WTC11 (cell line): Measurements from ENCODE around the gene OGFOD2. TPM values are rescaled to one million over a fixed set of nuclear protein-coding genes. Genes with fewer than 3 reads are reported as not detected.

Experiments used
- ATAC-seq: fragments of 200-7000 bp; cut with Tn5 transposase; 2 replicates; pipeline ENCODE4 v1.10.0; 2021; ENCODE audit warnings: mild to moderate bottlenecking, moderate library complexity
- CTCF ChIA-PET: fragments of 300-600 bp; sonication (Branson Sonifier 250); formaldehyde crosslinking; loops from one replicate; lab custom pipeline; 2021; ENCODE audit warnings: antibody characterized with exemption; lab: Charles Lee
- POLR2A ChIA-PET: fragments of 350-600 bp; sonication (Branson Sonifier 250); formaldehyde crosslinking; loops from one replicate; lab custom pipeline; 2021; ENCODE audit warnings: antibody characterized with exemption; lab: Charles Lee
- DNase-seq: peaks from one replicate; pipeline ENCODE4 v3.0.0; 2021; ENCODE audit warnings: low spot score
- H3K27ac Mint-ChIP-seq: 2 replicates; pipeline ENCODE4 v1.8.0; 2021; ENCODE audit warnings: mixed read lengths
- H3K27me3 Mint-ChIP-seq: 2 replicates; pipeline ENCODE4 v1.8.0; 2021; ENCODE audit warnings: low read depth, mild to moderate bottlenecking, moderate library complexity, mixed read lengths
- H3K36me3 Mint-ChIP-seq: 2 replicates; pipeline ENCODE4 v1.8.0; 2021; ENCODE audit warnings: mixed read lengths
- H3K4me1 Mint-ChIP-seq: 2 replicates; pipeline ENCODE4 v1.8.0; 2022; ENCODE audit warnings: mixed read lengths
- H3K4me3 Mint-ChIP-seq: 2 replicates; pipeline ENCODE4 v1.8.0; 2021; ENCODE audit warnings: mild to moderate bottlenecking, moderate library complexity, mixed read lengths
- H3K9me3 Mint-ChIP-seq: 2 replicates; pipeline ENCODE4 v1.8.0; 2021; ENCODE audit warnings: mixed read lengths
- AFF4 ChIP-seq: sonication (generic); formaldehyde crosslinking; IDR thresholded peaks from 2 replicates; pipeline ENCODE4 v1.8.1; 2023; ENCODE audit warnings: mild to moderate bottlenecking, missing genetic modification reagents, borderline replicate concordance
- ATF2 ChIP-seq: sonication (generic); formaldehyde crosslinking; IDR thresholded peaks from 2 replicates; pipeline ENCODE4 v1.8.1; 2022; ENCODE audit warnings: low read depth, missing genetic modification reagents, borderline replicate concordance
- CTCF ChIP-seq: fragments of 200-600 bp; IDR thresholded peaks from 2 replicates; pipeline ENCODE4 v1.8.0; 2022; ENCODE audit warnings: antibody characterized with exemption
- EMX1 ChIP-seq: fragments of 250-450 bp; sonication (Bioruptor Pico); IDR thresholded peaks from 2 replicates; pipeline ENCODE4 v1.8.0; 2021; ENCODE audit warnings: mild to moderate bottlenecking
- ETV6 ChIP-seq: sonication (generic); formaldehyde crosslinking; IDR thresholded peaks from 2 replicates; pipeline ENCODE4 v1.8.1; 2022; ENCODE audit warnings: mild to moderate bottlenecking, missing genetic modification reagents
- FOXJ3 ChIP-seq: sonication (generic); formaldehyde crosslinking; IDR thresholded peaks from 2 replicates; pipeline ENCODE4 v1.9.0; 2021; ENCODE audit warnings: missing genetic modification reagents, mild to moderate bottlenecking, borderline replicate concordance
- FOXP4 ChIP-seq: sonication (generic); formaldehyde crosslinking; IDR thresholded peaks from 2 replicates; pipeline ENCODE4 v1.8.0; 2022; ENCODE audit warnings: mild to moderate bottlenecking, missing genetic modification reagents
- GRHL2 ChIP-seq: fragments of 250-450 bp; sonication (Bioruptor Pico); IDR thresholded peaks from 2 replicates; pipeline ENCODE4 v1.8.0; 2022; ENCODE audit warnings: mild to moderate bottlenecking, moderate library complexity; ENCODE audit not compliant: insufficient replicate concordance, severe bottlenecking
- GTF2I ChIP-seq: fragments of 250-450 bp; sonication (Bioruptor Pico); conservative IDR thresholded peaks from 2 replicates; pipeline ENCODE4 v1.4.0; 2021; ENCODE audit warnings: mild to moderate bottlenecking
- HMGXB4 ChIP-seq: sonication (generic); formaldehyde crosslinking; IDR thresholded peaks from 2 replicates; pipeline ENCODE4 v1.8.1; 2023; ENCODE audit warnings: mild to moderate bottlenecking, moderate library complexity, missing genetic modification reagents
- JAZF1 ChIP-seq: fragments of 250-450 bp; sonication (Bioruptor Pico); IDR thresholded peaks from 2 replicates; pipeline ENCODE4 v1.9.0; 2021; ENCODE audit warnings: moderate library complexity, mild to moderate bottlenecking, inconsistent platforms
- JUN ChIP-seq: sonication (generic); formaldehyde crosslinking; IDR thresholded peaks from 2 replicates; pipeline ENCODE4 v1.8.0; 2023; ENCODE audit warnings: mild to moderate bottlenecking, missing genetic modification reagents
- MXD4 ChIP-seq: fragments of 250-450 bp; sonication (Bioruptor Pico); IDR thresholded peaks from 2 replicates; pipeline ENCODE4 v1.8.0; 2021; ENCODE audit warnings: mild to moderate bottlenecking, moderate library complexity, borderline replicate concordance
- MYBL2 ChIP-seq: sonication (generic); formaldehyde crosslinking; IDR thresholded peaks from 2 replicates; pipeline ENCODE4 v1.8.1; 2023; ENCODE audit warnings: mild to moderate bottlenecking, moderate library complexity, missing genetic modification reagents
- OVOL2 ChIP-seq: fragments of 250-450 bp; sonication (Bioruptor Pico); IDR thresholded peaks from 2 replicates; pipeline ENCODE4 v1.9.0; 2021; ENCODE audit warnings: mild to moderate bottlenecking, borderline replicate concordance
- RELA ChIP-seq: sonication (generic); formaldehyde crosslinking; IDR thresholded peaks from 2 replicates; pipeline ENCODE4 v1.8.1; 2022; ENCODE audit warnings: missing genetic modification reagents, mild to moderate bottlenecking, borderline replicate concordance
- TCF7 ChIP-seq: sonication (generic); formaldehyde crosslinking; IDR thresholded peaks from 2 replicates; pipeline ENCODE4 v1.8.0; 2022; ENCODE audit warnings: mild to moderate bottlenecking, low read depth, missing genetic modification reagents, moderate library complexity
- TP53 ChIP-seq: sonication (generic); formaldehyde crosslinking; IDR thresholded peaks from 2 replicates; pipeline ENCODE4 v1.8.1; 2023; ENCODE audit warnings: mild to moderate bottlenecking, missing genetic modification reagents
- USF1 ChIP-seq: sonication (generic); formaldehyde crosslinking; IDR thresholded peaks from 2 replicates; pipeline ENCODE4 v1.8.0; 2022; ENCODE audit warnings: mild to moderate bottlenecking, missing genetic modification reagents
- ZNF263 ChIP-seq: sonication (generic); formaldehyde crosslinking; IDR thresholded peaks from 2 replicates; pipeline ENCODE4 v1.8.1; 2022; ENCODE audit warnings: low read depth, mild to moderate bottlenecking, moderate library complexity, missing genetic modification reagents
- total RNA-seq: library from RNA; stranded (reverse); gene quantifications from 3 replicates; pipeline ENCODE4 v1.2.3, GENCODE V29; 2021

Gene OGFOD2
- total RNA-seq, 1 experiment from 2014 or later = 28.1 TPM

- Mint-ChIP-seq H3K9me3 (no peaks in the 10 kb centered on the region), H3K36me3 (no peaks in the 10 kb centered on the region), H3K4me1 (no peaks in the 10 kb centered on the region), H3K27ac (no peak overlapping the region), H3K4me3 (no peak overlapping the region), H3K27me3 (no peaks in the 10 kb centered on the region)
- ChIA-PET CTCF (interaction anchor here (0.6 to 1.4 kb wide), 5 partner anchors 35 to 918 kb away, joined by 3 to 7 read pairs (median 3); no protein-coding TSS in a partner anchor), POLR2A (interaction anchor here (0.6 kb wide), 1 partner anchor 172 kb away, joined by 4 read pairs; no protein-coding TSS in a partner anchor)
- DNase-seq = no peak
- no peak for ATAC-seq
- TF ChIP-seq FOXP4 (CRISPR knock-in tag) (no peak), TCF7 (no peak)
- TF ChIP-seq, all 79 proteins: peak for 0
Measured at GRCh38 chr12:122991623-122992275, 16.7 kb downstream of the OGFOD2 start.

- Mint-ChIP-seq H3K9me3 (no peaks in the 10 kb centered on the region), H3K4me3 (no peak overlapping the region), H3K27me3 (no peaks in the 10 kb centered on the region), H3K36me3 (no peaks in the 10 kb centered on the region), H3K4me1 (no peaks in the 10 kb centered on the region), H3K27ac (no peak overlapping the region)
- no peak for DNase-seq
- POLR2A ChIA-PET = no interaction called here
- CTCF ChIA-PET = interaction anchor here (0.6 to 1.4 kb wide), 5 partner anchors 34 to 918 kb away, joined by 3 to 7 read pairs (median 3); no protein-coding TSS in a partner anchor
- no peak for ATAC-seq
- TF ChIP-seq OVOL2 (CRISPR knock-in tag) = no peak
- TF ChIP-seq JAZF1 = no peak
- TF ChIP-seq TCF7 = no peak
- TF ChIP-seq GTF2I (CRISPR knock-in tag) = no peak
- TF ChIP-seq ATF2 (CRISPR knock-in tag) = no peak
- no peak for TF ChIP-seq FOXJ3 (CRISPR knock-in tag)
- TF ChIP-seq HMGXB4 (CRISPR knock-in tag) = no peak
- no peak for TF ChIP-seq GRHL2 (CRISPR knock-in tag)
- TF ChIP-seq ZNF263 (CRISPR knock-in tag) = no peak
- TF ChIP-seq ETV6 = no peak
Measured at GRCh38 chr12:122992386-122992785, 17.3 kb downstream of the OGFOD2 start.

- Mint-ChIP-seq H3K9me3 (no peaks in the 10 kb centered on the region), H3K27me3 (no peaks in the 10 kb centered on the region), H3K4me1 (no peaks in the 10 kb centered on the region), H3K27ac (no peak overlapping the region; the same call in 1 of the 2 replicates), H3K36me3 (no peaks in the 10 kb centered on the region), H3K4me3 (no peak overlapping the region)
- ChIA-PET POLR2A (no interaction called here), CTCF (no interaction called here)
- ATAC-seq (no peak), DNase-seq (no peak)
- TF ChIP-seq EMX1 (no peak), RELA (CRISPR knock-in tag) (no peak), AFF4 (CRISPR knock-in tag) (no peak), TP53 (CRISPR knock-in tag) (no peak), MYBL2 (CRISPR knock-in tag) (no peak), JAZF1 (no peak), USF1 (CRISPR knock-in tag) (no peak), CTCF (no peak), JUN (CRISPR knock-in tag) (no peak), MXD4 (CRISPR knock-in tag) (no peak)
Measured at GRCh38 chr12:122994140-122994675, 19.2 kb downstream of the OGFOD2 start.
